Measurements from ENCODE around the gene GPC2. TPM values are rescaled to one million over a fixed set of nuclear protein-coding genes. Genes with fewer than 3 reads are reported as not detected.
A peak's percentile ranks its signal among the peaks of the same experiment; 100 is the strongest.
"Not testable (repeated sequence)": the region's sequence is repeated elsewhere in the genome, so short reads cannot be mapped to it uniquely, and the experiment has no call there.

Gene GPC2, protein sequence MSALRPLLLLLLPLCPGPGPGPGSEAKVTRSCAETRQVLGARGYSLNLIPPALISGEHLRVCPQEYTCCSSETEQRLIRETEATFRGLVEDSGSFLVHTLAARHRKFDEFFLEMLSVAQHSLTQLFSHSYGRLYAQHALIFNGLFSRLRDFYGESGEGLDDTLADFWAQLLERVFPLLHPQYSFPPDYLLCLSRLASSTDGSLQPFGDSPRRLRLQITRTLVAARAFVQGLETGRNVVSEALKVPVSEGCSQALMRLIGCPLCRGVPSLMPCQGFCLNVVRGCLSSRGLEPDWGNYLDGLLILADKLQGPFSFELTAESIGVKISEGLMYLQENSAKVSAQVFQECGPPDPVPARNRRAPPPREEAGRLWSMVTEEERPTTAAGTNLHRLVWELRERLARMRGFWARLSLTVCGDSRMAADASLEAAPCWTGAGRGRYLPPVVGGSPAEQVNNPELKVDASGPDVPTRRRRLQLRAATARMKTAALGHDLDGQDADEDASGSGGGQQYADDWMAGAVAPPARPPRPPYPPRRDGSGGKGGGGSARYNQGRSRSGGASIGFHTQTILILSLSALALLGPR
- 3.9 TPM for total RNA-seq

DNA sequence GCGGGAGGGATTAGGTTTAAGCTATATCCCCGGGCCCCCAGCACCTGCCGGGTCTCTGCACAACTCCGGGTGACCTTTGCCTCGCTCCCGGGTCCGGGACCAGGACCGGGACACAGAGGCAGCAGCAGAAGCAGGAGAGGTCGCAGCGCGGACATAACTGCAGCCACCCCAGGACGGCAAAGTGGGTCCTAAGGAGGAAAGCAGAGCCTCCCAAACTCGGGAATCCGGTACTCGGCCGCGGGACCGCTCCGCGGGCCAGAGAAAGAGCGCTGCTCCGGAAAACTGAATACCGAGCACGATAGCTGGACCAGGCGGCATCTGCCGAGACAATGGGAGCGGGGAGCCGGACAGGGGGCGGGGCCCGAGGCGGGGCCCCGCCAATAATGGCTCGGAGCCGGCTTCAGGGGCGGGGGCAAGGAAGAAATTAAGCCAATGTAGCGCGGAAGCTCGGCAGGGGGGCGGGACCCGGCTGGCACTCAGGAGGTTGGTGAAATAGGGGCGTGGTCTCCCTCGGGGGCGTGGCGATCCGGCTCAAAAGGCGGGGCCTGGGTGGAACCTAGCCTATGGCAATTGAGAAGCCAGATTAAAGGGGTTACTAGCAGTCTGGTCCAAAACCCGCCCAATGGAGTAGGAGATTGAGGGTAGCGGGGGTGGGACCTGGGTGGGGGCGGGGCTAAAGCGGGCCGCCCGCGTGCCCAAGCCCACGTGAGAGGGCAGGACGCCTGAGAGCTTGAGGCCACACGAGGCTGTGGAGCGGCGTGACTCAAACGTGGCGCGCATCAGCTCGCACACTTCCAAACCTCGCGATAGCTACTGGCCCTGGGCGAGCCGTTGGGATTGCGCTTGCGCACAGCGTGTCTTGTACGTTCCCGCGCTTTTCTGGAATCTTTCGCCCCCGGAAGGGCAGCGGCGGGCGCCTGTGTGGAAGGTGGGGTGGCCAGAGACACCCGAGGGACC, at the start of gene GPC2, which contains the start of gene STAG3:
Gene GPC2, minus strand, starts transcription at position 337 of the 957 bp plus-strand sequence. Its CDS starts 182 bp downstream, at position 155.
Gene STAG3, plus strand, starts transcription at position 874 of the 957 bp plus-strand sequence. CDS start 2,639 bp downstream, outside the sequence.
- DNase-seq = peak; percentile 93

- not testable (repeated sequence) for DNase-seq
Observed at GRCh38 chr7:100224891-100225290, 47.7 kb upstream of the GPC2 start.

GRCh38 chr7:100223376-100223927, 46.3 kb upstream of the GPC2 start:
- not testable (repeated sequence) for DNase-seq

GRCh38 chr7:100222445-100223132, 45.4 kb upstream of the GPC2 start:
- no peak for DNase-seq

DNA sequence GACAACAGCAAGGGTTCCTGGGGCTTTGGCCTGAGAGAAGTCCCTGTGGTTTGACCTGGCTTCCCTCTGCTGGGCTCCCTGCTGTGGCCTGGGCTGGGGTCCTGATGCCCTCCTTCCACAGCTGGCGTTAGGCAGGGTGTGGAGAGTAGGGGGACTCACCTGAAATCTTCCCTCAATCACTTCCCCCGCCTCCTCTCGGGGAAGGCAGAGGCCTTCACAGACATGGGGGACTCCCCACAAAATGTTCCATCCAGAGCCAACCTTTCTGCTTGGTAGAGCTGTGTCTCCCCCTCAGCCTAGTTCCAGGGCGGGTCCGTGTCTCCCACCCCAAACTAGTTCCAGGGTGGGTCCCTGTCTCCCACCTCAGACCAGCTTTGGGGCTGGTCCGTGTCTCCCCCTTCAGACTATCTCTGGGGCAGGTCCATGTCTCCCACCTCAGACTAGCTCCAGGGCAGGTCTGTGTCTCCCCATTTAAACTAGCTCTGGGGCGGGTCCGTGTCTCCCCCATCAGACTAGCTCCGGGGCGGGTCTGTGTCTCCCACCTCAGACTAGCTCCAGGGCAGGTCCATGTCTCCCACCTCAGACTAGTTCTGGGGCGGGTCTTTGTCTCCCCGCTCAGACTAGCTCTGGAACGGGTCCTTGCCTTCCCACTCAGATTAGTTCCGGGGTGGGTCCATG, 44.7 kb upstream of the GPC2 start:
- no peak for DNase-seq

- DNase-seq = no peak
Observed at GRCh38 chr7:100221231-100221718, 44.1 kb upstream of the GPC2 start.

GRCh38 chr7:100220586-100221230, 43.5 kb upstream of the GPC2 start:
- no peak for DNase-seq

DNA sequence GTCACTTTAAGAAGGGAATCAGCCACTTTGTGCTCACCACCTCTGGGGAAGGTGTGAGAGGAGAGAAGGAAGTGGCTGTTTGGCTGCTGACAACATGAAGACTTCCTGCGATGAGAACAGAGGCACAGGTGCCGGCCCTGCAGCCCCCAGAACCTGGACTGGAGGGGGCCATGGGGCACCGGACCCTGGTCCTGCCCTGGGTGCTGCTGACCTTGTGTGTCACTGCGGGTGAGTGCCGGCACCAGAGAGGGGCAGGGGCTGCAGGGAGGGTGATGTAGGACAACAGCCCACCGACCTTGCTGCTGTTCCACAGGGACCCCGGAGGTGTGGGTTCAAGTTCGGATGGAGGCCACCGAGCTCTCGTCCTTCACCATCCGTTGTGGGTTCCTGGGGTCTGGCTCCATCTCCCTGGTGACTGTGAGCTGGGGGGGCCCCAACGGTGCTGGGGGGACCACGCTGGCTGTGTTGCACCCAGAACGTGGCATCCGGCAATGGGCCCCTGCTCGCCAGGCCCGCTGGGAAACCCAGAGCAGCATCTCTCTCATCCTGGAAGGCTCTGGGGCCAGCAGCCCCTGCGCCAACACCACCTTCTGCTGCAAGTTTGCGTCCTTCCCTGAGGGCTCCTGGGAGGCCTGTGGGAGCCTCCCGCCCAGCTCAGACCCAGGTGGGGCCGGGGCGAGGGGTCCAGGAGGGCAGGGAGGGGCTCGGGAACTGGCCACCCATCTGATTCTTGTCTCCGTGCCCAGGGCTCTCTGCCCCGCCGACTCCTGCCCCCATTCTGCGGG, 42.8 kb upstream of the GPC2 start, which contains the start of gene PVRIG:
Gene PVRIG, plus strand, starts transcription at position 149 of the 785 bp plus-strand sequence. Its CDS starts 22 bp downstream, at position 171.
- DNase-seq = not testable (repeated sequence)

DNA sequence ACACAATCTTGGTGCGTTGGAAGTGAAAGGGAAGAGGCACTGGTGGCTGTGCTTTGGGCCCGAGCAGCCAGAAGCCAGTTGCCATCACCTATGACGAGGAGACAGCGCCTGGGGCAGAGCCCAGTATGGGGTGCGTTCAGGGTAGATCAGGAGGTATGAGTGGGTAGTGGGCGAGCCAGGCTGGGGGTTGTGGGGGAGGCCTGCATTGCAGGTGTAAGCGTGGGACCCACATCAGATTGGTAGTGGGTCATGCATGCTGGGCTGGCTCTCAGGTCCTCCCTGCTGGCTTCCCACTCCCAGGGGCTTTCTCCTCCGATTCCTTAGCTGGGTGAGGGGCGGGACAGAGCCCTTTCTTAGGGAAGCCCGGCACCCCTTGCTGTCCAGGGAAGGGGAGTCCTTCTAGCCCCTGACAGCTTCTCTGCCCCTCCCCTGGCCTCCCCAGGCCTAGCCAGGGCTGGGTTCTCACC, 42.1 kb upstream of the GPC2 start:
- no peak for DNase-seq

- not testable (repeated sequence) for DNase-seq
Observed at GRCh38 chr7:100217934-100218333, 40.8 kb upstream of the GPC2 start.

DNA sequence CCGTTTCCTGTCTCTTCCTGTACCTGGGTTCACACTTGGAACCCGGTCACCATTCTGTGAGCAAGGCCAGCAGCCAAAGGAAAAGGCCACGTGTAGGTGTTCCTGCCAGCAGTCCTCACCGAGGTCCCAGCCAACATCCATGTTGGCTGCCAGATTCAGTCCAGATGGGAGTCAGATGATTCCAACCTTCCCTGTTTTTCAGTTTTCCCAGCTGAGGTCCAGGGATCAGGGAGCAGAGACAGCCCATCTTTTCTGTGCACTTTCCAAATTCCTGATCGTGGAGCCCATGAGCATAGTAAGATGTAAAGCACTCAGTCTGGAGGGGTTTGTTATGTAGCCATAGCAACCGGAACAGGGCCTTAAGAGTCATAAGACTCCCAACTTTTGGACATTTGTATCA, 38.7 kb upstream of the GPC2 start:
- DNase-seq = peak; percentile 79

DNA sequence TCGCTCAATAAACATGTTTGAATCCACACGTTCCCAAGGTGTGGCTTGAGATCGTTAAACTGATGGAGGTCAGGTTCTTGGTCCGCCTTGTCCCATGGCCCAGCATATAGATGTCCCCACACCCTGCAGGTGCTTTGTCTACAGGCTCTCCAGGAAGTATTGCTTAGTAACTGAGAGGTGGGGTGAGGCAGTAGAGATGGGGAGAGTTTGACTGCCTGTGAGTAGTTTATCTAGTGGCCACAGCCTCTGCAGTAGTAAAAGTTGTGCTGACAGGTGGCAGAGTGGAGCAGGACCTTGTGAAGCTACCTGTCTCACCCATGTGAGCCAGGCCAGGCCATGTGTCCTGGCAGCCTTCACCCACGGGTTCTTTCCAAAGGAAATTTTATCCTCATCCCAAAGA, 37.2 kb upstream of the GPC2 start:
- not testable (repeated sequence) for DNase-seq

DNA sequence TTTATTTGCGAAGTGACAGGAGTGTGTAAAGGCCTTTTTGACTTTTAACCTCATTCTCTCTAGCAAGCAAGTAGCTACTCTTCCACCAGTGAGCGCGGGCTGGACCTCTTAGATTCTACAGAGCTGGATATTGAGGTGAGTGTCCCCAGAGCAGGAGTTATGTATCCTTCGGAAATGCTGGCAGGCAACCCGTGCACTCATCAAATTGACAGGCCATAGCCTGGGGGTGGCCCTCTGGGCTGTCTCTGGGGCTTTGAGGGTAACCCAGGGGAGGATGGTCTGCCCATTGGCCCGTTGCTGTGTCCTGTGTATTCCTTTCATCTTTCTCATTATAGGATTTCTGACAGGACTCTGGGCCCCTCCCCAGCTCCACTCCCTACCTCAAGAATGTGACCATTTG, 36.5 kb upstream of the GPC2 start:
- DNase-seq = no peak

- DNase-seq = no peak
Observed at GRCh38 chr7:100212631-100213286, 35.6 kb upstream of the GPC2 start.

DNA sequence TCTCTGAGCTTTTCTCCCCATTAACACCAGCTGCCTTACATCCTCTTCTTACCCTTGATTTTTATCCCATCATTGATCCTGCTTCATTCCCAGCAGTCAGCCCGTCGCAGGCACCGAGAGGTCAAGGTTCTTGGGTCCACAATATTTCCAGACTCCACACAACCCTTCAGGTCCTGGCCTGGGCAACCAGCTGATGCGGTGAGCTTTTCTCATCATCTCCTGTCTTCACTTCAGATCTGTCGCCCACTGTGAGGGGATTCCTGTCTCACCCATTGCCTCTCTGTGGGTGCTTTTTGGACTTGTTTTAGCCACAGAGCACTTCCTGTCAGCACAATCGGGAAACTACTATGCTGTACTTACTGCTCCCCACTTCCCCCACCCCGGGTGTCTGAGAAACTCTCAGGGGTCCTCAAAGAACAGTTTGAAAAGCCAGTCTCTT, 34.2 kb upstream of the GPC2 start:
- DNase-seq = no peak

DNA sequence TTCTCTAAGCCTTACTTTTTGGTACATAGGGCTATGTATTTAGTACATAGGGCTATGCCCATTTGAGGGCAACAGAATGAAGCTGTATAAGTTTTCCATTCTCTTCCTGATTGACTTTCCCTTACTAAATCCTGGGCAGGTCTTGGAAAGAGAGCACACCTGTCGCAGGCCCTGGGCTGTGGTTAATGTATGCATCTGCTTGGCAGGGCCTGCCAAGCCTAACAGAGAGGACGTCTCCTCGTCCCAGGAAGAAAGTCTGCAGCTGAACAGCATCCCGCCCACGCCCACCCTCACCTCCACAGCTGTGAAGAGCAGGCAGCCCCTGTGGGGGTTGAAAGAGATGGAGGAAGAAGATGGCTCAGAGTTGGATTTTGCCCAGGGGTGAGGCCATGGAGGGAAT, 33.6 kb upstream of the GPC2 start:
- DNase-seq = no peak

GRCh38 chr7:100209493-100209892, 32.3 kb upstream of the GPC2 start:
- DNase-seq = no peak

GRCh38 chr7:100208911-100209408, 31.8 kb upstream of the GPC2 start:
- DNase-seq = no peak
